HCT116 (cell line): ENCODE results near the gene SRCAP. TPM values are rescaled to one million over a fixed set of nuclear protein-coding genes. Genes with fewer than 3 reads are reported as not detected.

Source experiments
- ATAC-seq: fragments of 200-7000 bp; cut with Tn5 transposase; 2 replicates; pipeline ENCODE4 v1.9.1; 2020; ENCODE audit warnings: mild to moderate bottlenecking, moderate library complexity
- BruUV-seq: library from RNA; stranded (reverse); fragments of 400-500 nt; replicated peaks from 2 replicates; lab custom pipeline; 2021; lab: Mats Ljungman, UMichigan
- CTCF ChIA-PET: fragments of 300-600 bp; sonication (Branson Sonifier 250); formaldehyde crosslinking; loops from one replicate; lab custom pipeline; 2021; ENCODE audit warnings: antibody characterized with exemption; lab: Charles Lee
- POLR2A ChIA-PET: fragments of 300-600, 350-600 bp; sonication (Branson Sonifier 250); formaldehyde crosslinking; loops from one replicate; lab custom pipeline; 2021; ENCODE audit warnings: antibody characterized with exemption; lab: Charles Lee
- RAD21 ChIA-PET, 2 experiments: fragments of 300-600 bp; sonication (Branson Sonifier 250); formaldehyde crosslinking; loops; one replicate each; lab custom pipeline; 2023; ENCODE audit warnings: low total read pairs in 2 of 2; ENCODE audit not compliant: uncharacterized antibody in 2 of 2, unreplicated experiment in 2 of 2, low non-redundant PET in 1 of 2; lab: Charles Lee
- DNase-seq: peaks from one replicate; pipeline ENCODE4 v3.0.0-alpha.2; 2010; ENCODE audit warnings: low read depth, low spot score
- H2AFZ ChIP-seq: fragments of 200-600 bp; shearing (Covaris generic), sonication (generic); 2 replicates; pipeline ENCODE4 v1.6.1; 2017; ENCODE audit warnings: low read depth, mixed run types, mixed read lengths, antibody characterized with exemption, low read length; ENCODE audit not compliant: poor library complexity, severe bottlenecking
- H3K27ac ChIP-seq: 2 replicates; pipeline ENCODE4 v1.5.1; 2012; ENCODE audit warnings: low read depth, low read length
- H3K27me3 ChIP-seq: fragments of 200-600 bp; sonication (generic); 2 replicates; pipeline ENCODE4 v1.6.1; 2016; ENCODE audit warnings: mixed run types, low read length, mixed read lengths; ENCODE audit not compliant: insufficient read depth
- H3K36me3 ChIP-seq, 2 experiments: fragments of 200-500 bp in 1 of 2; fragments of 200-600 bp in 1 of 2; sonication (Bioruptor generic) in 1 of 2; sonication (generic) in 1 of 2; 2 replicates each; pipeline versions ENCODE4 v1.5.1 to v1.6.1; 2014 to 2016; ENCODE audit warnings: low read length in 2 of 2, inconsistent platforms in 1 of 2, mixed read lengths in 1 of 2, mixed run types in 1 of 2; ENCODE audit not compliant: insufficient read depth in 2 of 2, control insufficient read depth in 1 of 2
- H3K4me1 ChIP-seq, 2 experiments: fragments of 200-600 bp in 1 of 2; sonication (generic) in 1 of 2; 2 replicates each; pipeline versions ENCODE4 v1.5.1 to v1.6.1; 2012 to 2017; ENCODE audit warnings: low read length in 2 of 2, inconsistent platforms in 1 of 2, mild to moderate bottlenecking in 1 of 2, mixed read lengths in 1 of 2, mixed run types in 1 of 2, moderate library complexity in 1 of 2; ENCODE audit not compliant: insufficient read depth in 2 of 2, control insufficient read depth in 1 of 2
- H3K4me2 ChIP-seq: fragments of 200-600 bp; sonication (generic); 2 replicates; pipeline ENCODE4 v1.6.1; 2017; ENCODE audit warnings: mixed run types, low read length, mixed read lengths
- H3K4me3 ChIP-seq, 2 experiments: fragments of 200-600 bp in 1 of 2; sonication (generic) in 1 of 2; replicated peaks in 1 of 2; 2 replicates each; pipeline ENCODE4 v1.5.1; 2011 to 2016; ENCODE audit warnings: low read length in 2 of 2, control low read depth in 1 of 2, low read depth in 1 of 2, mild to moderate bottlenecking in 1 of 2, mixed read lengths in 1 of 2, mixed run types in 1 of 2
- H3K79me2 ChIP-seq: fragments of 200-600 bp; sonication (generic); 2 replicates; pipeline ENCODE4 v1.6.1; 2017; ENCODE audit warnings: mild to moderate bottlenecking, mixed run types, low read length, moderate library complexity, mixed read lengths; ENCODE audit not compliant: insufficient read depth
- H3K9ac ChIP-seq: fragments of 200-600 bp; sonication (generic); 2 replicates; pipeline ENCODE4 v1.6.1; 2016; ENCODE audit warnings: low read length, mixed read lengths
- H3K9me2 ChIP-seq: fragments of 200-600 bp; sonication (generic), shearing (Covaris generic); 2 replicates; pipeline ENCODE4 v1.6.1; 2017; ENCODE audit warnings: mixed run types, mild to moderate bottlenecking, moderate library complexity; ENCODE audit not compliant: insufficient read depth
- H3K9me3 ChIP-seq, 2 experiments: fragments of 200-500 bp in 1 of 2; fragments of 200-600 bp in 1 of 2; sonication (Bioruptor generic) in 1 of 2; sonication (generic) in 1 of 2; 2 replicates each; pipeline ENCODE4 v1.6.1; 2014 to 2017; ENCODE audit warnings: low read length in 2 of 2, mixed read lengths in 2 of 2, inconsistent platforms in 1 of 2, low read depth in 1 of 2, mild to moderate bottlenecking in 1 of 2, mixed run types in 1 of 2, moderate library complexity in 1 of 2; ENCODE audit not compliant: control insufficient read depth in 1 of 2, insufficient read depth in 1 of 2
- H4K20me1 ChIP-seq: fragments of 200-600 bp; sonication (generic), shearing (Covaris generic); 2 replicates; pipeline ENCODE4 v1.6.1; 2017; ENCODE audit warnings: mixed run types, mild to moderate bottlenecking, moderate library complexity; ENCODE audit not compliant: insufficient read depth
- CBX3 ChIP-seq: IDR thresholded peaks from 2 replicates; pipeline ENCODE4 v1.6.1; 2012; ENCODE audit warnings: low read depth
- CTCF ChIP-seq, 3 experiments: fragments of 200-600 bp in 1 of 3; sonication (generic) in 1 of 3; IDR thresholded peaks in 2 of 3; conservative IDR thresholded peaks in 1 of 3; 2 replicates each; pipeline ENCODE4 v1.5.1; 2012 to 2017; ENCODE audit warnings: low read depth in 2 of 3, low read length in 2 of 3, antibody characterized with exemption in 1 of 3, borderline replicate concordance in 1 of 3, control low read depth in 1 of 3, mild to moderate bottlenecking in 1 of 3, mixed read lengths in 1 of 3, mixed run types in 1 of 3, moderate library complexity in 1 of 3; ENCODE audit not compliant: insufficient read depth in 1 of 3
- EGR1 ChIP-seq: IDR thresholded peaks from 2 replicates; pipeline ENCODE4 v1.6.1; 2012; ENCODE audit warnings: low read depth
- ELF1 ChIP-seq: IDR thresholded peaks from 2 replicates; pipeline ENCODE4 v1.6.1; 2012; ENCODE audit warnings: low read depth, borderline replicate concordance
- EZH2 ChIP-seq: fragments of 200-600 bp; sonication (generic); IDR thresholded peaks from 2 replicates; pipeline ENCODE4 v1.6.1; 2017; ENCODE audit warnings: antibody characterized with exemption, mixed run types
- EZH2phosphoT487 ChIP-seq: fragments of 200-600 bp; IDR thresholded peaks from 2 replicates; pipeline ENCODE4 v1.6.1; 2018; ENCODE audit warnings: antibody characterized with exemption, borderline replicate concordance
- JUND ChIP-seq: IDR thresholded peaks from 2 replicates; pipeline ENCODE4 v1.6.1; 2012
- MAX ChIP-seq: IDR thresholded peaks from 2 replicates; pipeline ENCODE4 v1.6.1; 2012
- POLR2AphosphoS5 ChIP-seq: IDR thresholded peaks from 2 replicates; pipeline ENCODE4 v1.6.1; 2011; ENCODE audit warnings: mild to moderate bottlenecking, low read depth, low read length, moderate library complexity
- RAD21 ChIP-seq: IDR thresholded peaks from 2 replicates; pipeline ENCODE4 v1.6.1; 2012; ENCODE audit warnings: low read depth, mild to moderate bottlenecking
- REST ChIP-seq: IDR thresholded peaks from 2 replicates; pipeline ENCODE4 v1.6.1; 2012; ENCODE audit warnings: low read depth
- SIN3A ChIP-seq: IDR thresholded peaks from 2 replicates; pipeline ENCODE4 v1.6.1; 2012; ENCODE audit warnings: low read depth
- SP1 ChIP-seq: IDR thresholded peaks from 2 replicates; pipeline ENCODE4 v1.6.1; 2012; ENCODE audit warnings: low read depth
- SRF ChIP-seq: IDR thresholded peaks from 2 replicates; pipeline ENCODE4 v1.6.1; 2012; ENCODE audit warnings: low read depth
- TCF7L2 ChIP-seq: IDR thresholded peaks from 2 replicates; pipeline ENCODE4 v1.7.0; 2011; ENCODE audit warnings: borderline replicate concordance, inconsistent platforms; ENCODE audit not compliant: insufficient read depth, insufficient read length; ENCODE audit errors: extremely low read depth
- ZBTB33 ChIP-seq: IDR thresholded peaks from 2 replicates; pipeline ENCODE4 v1.6.1; 2011; ENCODE audit warnings: mild to moderate bottlenecking, low read length, moderate library complexity; ENCODE audit not compliant: insufficient replicate concordance; ENCODE audit errors: extremely low read depth
- ZFX ChIP-seq: fragments of 450-650 bp; IDR thresholded peaks from 2 replicates; pipeline ENCODE4 v1.6.1; 2017
- ZNF274 ChIP-seq: fragments of 200-500 bp; sonication (Bioruptor generic); IDR thresholded peaks from 2 replicates; pipeline ENCODE4 v1.6.1; 2014; ENCODE audit warnings: mild to moderate bottlenecking, low read depth, low read length, inconsistent platforms
- intact Hi-C: fragments of 100-400 bp; cut with micrococcal nuclease; formaldehyde crosslinking; loops from 2 replicates; pipeline ENCODE4 v1.10.0; 2022
- total RNA-seq: library from RNA; stranded (reverse); gene quantifications from one replicate; pipeline ENCODE4 v1.2.1, GENCODE V29; 2021; ENCODE audit not compliant: unreplicated experiment

SRCAP gene
- total RNA-seq, 1 experiment from 2014 or later = 59.6 TPM

- peak overlapping the region; percentile 95 for H3K4me2 ChIP-seq
- ATAC-seq (peak; percentile 82), DNase-seq (no peak)
- peak overlapping the region; percentile 93 to 97 for H3K4me3 ChIP-seq
- H2AFZ ChIP-seq = no peak overlapping the region
- no peaks in the 10 kb centered on the region for H3K9me3 ChIP-seq
- H4K20me1 ChIP-seq = no peaks in the 10 kb centered on the region
- BruUV-seq = TSS peak; percentile 61
- CTCF ChIA-PET = interaction anchor here (0.7 to 1.6 kb wide), 9 partner anchors 8 to 559 kb away, joined by 3 to 6 read pairs (median 4); partner anchors contain the start of genes DCTPP1, ZNF48 and ZNF771
- RAD21 ChIA-PET = interaction anchor here in 1 of 2 experiments (0.6 kb wide), 1 partner anchor 152 kb away, joined by 3 read pairs; no protein-coding TSS in a partner anchor
- H3K36me3 ChIP-seq = peaks cover 10 to 21% of the 10 kb centered on the region in 2 experiments
- H3K27ac ChIP-seq = peak overlapping the region; percentile 88
- no peaks in the 10 kb centered on the region for H3K9me2 ChIP-seq
- H3K4me1 ChIP-seq = peaks cover 7 to 16% of the 10 kb centered on the region in 2 experiments; a peak in 3 of 4 replicates
- H3K27me3 ChIP-seq = no peaks in the 10 kb centered on the region
- peaks cover 15% of the 10 kb centered on the region; the same call in 1 of the 2 replicates for H3K79me2 ChIP-seq
- intact Hi-C loops = loop anchor here (2.0 kb wide), 1 partner anchor 271 kb away; the partner anchor contains the start of gene FBXL19
- H3K9ac ChIP-seq = peak overlapping the region; percentile 96
- POLR2A ChIA-PET = interaction anchor here (1.0 to 1.5 kb wide), 3 partner anchors 17 to 559 kb away, joined by 4 to 12 read pairs (median 5); partner anchors contain the start of gene DCTPP1
- no peak for TF ChIP-seq EGR1
- TF ChIP-seq JUND = no peak
- peak; percentile 31; the same call in 1 of the 2 replicates for TF ChIP-seq ZFX
- TF ChIP-seq SRF = no peak
- no peak for TF ChIP-seq CBX3
- TF ChIP-seq TCF7L2 = no peak
- no peak for TF ChIP-seq SP1
- no peak for TF ChIP-seq EZH2phosphoT487
- no peak for TF ChIP-seq EZH2
- no peak for TF ChIP-seq ELF1
- no peak for TF ChIP-seq SIN3A
- no peak for TF ChIP-seq ZNF274
- TF ChIP-seq RAD21 = no peak
- no peak for TF ChIP-seq REST
- TF ChIP-seq ZBTB33 = no peak
- peak in 2 of 3 experiments; percentile 55 to 63; a peak in 4 of 6 replicates for TF ChIP-seq CTCF (IDR thresholded peaks at IDR 0.05 in 2 of 3, conservative IDR thresholded peaks at IDR 0.05 in 1 of 3; ENCODE audit: borderline replicate concordance in 1 of 3, insufficient read depth in 1 of 3, low read depth in 2 of 3, low read length in 2 of 3)
- TF ChIP-seq POLR2AphosphoS5 = peak; percentile 73
- no peak for TF ChIP-seq MAX
These were observed 47.6 kb upstream of the SRCAP start for GRCh38 chr16:30651124-30652004.
